ENCODE data around the gene IL17C.
"Not testable (repeated sequence)": the region's sequence is repeated elsewhere in the genome, so short reads cannot be mapped to it uniquely, and the experiment has no call there.

Gene IL17C

GRCh38 chr16:88638323-88639230, at the start of gene IL17C:
Gene IL17C, plus strand, starts transcription at chr16:88638572. Its CDS starts 70 bp downstream, at chr16:88638642.
- DNase-seq (ENCODE audit: low read depth), result no peak

- no peak for DNase-seq (ENCODE audit: low read depth)
Observed at GRCh38 chr16:88588754-88589153, 49.6 kb upstream of the IL17C start.

- no peak for DNase-seq (ENCODE audit: low read depth)
Observed at GRCh38 chr16:88589441-88589840, 48.9 kb upstream of the IL17C start.

GRCh38 chr16:88591577-88592021, 46.8 kb upstream of the IL17C start:
- no peak for DNase-seq (ENCODE audit: low read depth)

GRCh38 chr16:88593061-88593460, 45.3 kb upstream of the IL17C start:
- DNase-seq (ENCODE audit: low read depth), result no peak

- DNase-seq (ENCODE audit: low read depth), result no peak
Observed at GRCh38 chr16:88593489-88593888, 44.9 kb upstream of the IL17C start.

GRCh38 chr16:88593910-88594309, 44.5 kb upstream of the IL17C start:
- no peak for DNase-seq (ENCODE audit: low read depth)

- no peak for DNase-seq (ENCODE audit: low read depth)
Observed at GRCh38 chr16:88595101-88595500, 43.3 kb upstream of the IL17C start.

- DNase-seq (ENCODE audit: low read depth), result no peak
Observed at GRCh38 chr16:88595921-88596320, 42.5 kb upstream of the IL17C start.

GRCh38 chr16:88596483-88596882, 41.9 kb upstream of the IL17C start:
- DNase-seq (ENCODE audit: low read depth), result no peak

GRCh38 chr16:88597856-88598491, 40.4 kb upstream of the IL17C start:
- DNase-seq (ENCODE audit: low read depth), result no peak

- DNase-seq (ENCODE audit: low read depth), result no peak
Observed at GRCh38 chr16:88599092-88599733, 39.2 kb upstream of the IL17C start.

GRCh38 chr16:88599825-88600538, 38.4 kb upstream of the IL17C start:
- DNase-seq (ENCODE audit: low read depth), result no peak

- DNase-seq (ENCODE audit: low read depth), result no peak
Observed at GRCh38 chr16:88600539-88600896, 37.9 kb upstream of the IL17C start.

- DNase-seq (ENCODE audit: low read depth), result no peak
Observed at GRCh38 chr16:88601313-88602036, 36.9 kb upstream of the IL17C start.

GRCh38 chr16:88602091-88602490, 36.3 kb upstream of the IL17C start:
- DNase-seq (ENCODE audit: low read depth), result no peak

GRCh38 chr16:88605186-88606147, 32.9 kb upstream of the IL17C start:
- DNase-seq (ENCODE audit: low read depth), result no peak

GRCh38 chr16:88606148-88606757, 32.1 kb upstream of the IL17C start:
- no peak for DNase-seq (ENCODE audit: low read depth)

GRCh38 chr16:88608076-88608475, 30.3 kb upstream of the IL17C start:
- DNase-seq (ENCODE audit: low read depth), result no peak

GRCh38 chr16:88609426-88609825, 28.9 kb upstream of the IL17C start:
- DNase-seq (ENCODE audit: low read depth), result not testable (repeated sequence)
